Activated effector memory CD4-positive, alpha-beta T cell treated with Interleukin-2 at 50 U/mL for 16 hours (primary cell): Measurements from ENCODE around the gene SOS2.
"Not testable (repeated sequence)": the region's sequence is repeated elsewhere in the genome, so short reads cannot be mapped to it uniquely, and the experiment has no call there.

Experiments used
- DNase-seq: peaks from one replicate; pipeline ENCODE4 v3.0.0-alpha.2; 2020

The SOS2 gene

DNA sequence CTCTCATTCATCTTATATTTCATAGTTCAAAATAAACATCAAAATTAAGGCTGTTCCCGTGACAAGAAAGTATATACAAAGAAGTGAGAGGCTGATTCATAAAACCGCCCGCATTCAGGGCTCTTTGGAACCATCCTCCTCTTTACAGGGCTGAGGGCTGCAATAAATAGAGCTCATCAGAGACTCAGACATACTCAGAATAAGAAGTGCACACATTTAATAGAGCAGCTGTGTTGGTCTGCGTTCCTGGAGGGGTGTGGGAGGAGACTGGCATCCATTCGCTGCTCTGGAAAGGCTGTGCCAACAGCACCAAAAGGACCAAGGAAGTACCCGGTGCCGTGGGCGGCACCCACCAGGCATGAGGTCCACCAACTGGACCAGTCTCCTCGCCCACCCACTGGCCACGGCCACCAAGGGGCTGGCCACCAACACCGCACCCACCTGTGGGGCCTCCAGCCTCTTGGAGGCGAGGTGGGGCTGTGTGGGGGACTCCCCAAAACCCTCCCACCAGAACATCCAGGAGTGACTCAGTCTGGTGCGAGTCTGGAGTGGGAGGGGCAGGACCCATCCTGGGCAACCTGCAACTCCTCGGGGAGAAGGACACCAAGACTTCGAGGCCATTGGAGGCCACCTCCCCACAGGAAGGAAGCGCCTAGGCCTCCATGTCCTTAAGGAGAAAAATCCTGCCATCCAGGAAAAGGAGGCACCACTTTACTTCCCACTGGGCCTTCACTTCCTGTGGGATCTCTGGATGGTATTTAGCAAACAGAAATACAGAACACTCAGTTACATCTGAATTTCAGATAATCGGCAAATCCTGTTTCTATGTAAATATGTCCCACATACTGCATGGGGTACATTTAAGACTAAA is 147.7 kb downstream of the SOS2 start:
- peak; percentile 24 for DNase-seq

DNA sequence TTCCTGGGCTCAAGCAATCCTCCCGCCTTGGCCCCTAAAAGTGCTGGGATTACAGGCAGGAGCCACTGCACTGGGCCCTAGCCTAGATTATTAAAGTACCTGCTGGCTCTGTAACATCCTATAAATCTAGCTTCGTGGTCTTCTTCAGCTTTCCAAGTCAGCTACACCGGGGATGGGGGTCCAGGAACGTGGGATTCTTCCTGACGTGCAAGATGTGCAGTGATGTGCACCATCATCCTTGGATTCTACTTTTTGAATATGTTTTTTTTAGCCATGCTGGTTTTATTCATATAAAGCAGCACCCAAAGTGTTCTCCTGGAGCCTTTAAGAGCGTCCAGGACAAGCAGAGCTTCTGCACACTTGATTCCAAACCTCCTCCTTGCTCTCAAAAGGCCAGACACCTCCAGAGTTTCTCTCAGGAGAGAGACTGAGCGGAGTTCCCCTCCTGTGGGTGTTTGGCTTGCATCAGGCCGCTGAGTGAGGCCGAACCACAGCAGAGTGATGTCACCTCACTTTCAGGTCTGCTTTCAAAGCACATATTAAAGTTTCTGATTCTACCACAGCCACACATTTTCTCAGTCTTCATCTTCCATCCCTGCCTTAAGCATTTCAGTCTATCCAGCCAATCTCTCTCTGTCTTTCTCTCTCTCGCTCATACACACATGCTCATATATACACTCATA is 148.5 kb downstream of the SOS2 start:
- peak; percentile 73 for DNase-seq

DNA sequence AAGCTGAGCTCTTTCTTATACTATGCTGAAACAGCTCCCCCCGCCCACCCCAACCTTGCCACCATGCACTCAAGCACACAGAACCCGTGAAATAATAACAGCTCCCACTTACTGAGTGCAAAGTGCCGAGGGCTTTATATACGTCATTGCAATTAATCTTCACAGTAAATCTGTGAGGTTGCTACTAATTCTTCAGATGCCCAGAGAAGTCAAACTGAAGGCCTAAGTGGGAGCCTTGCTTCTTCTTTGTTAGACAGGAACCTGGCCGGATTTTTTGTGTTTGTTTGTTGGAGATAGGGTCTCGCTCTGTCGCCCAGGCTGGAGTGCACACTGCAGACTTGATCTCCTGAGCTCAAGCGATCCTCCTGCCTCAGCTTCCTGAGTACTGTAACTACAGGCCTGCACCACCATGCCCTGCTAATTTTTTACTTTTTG is 149.1 kb downstream of the SOS2 start:
- peak; percentile 42 for DNase-seq

DNA sequence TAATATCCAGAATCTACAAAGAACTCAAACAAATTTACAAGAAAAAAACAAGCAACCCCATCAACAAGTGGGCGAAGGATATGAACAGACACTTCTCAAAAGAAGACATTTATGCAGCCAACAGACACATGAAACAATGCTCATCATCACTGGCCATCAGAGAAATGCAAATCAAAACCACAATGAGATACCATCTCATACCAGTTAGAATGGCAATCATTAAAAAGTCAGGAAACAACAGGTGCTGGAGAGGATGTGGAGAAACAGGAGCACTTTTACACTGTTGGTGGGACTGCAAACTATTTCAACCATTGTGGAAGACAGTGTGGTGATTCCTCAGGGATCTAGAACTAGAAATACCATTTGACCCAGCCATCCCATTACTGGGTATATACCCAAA is 152.3 kb downstream of the SOS2 start:
- DNase-seq, result not testable (repeated sequence)

DNA sequence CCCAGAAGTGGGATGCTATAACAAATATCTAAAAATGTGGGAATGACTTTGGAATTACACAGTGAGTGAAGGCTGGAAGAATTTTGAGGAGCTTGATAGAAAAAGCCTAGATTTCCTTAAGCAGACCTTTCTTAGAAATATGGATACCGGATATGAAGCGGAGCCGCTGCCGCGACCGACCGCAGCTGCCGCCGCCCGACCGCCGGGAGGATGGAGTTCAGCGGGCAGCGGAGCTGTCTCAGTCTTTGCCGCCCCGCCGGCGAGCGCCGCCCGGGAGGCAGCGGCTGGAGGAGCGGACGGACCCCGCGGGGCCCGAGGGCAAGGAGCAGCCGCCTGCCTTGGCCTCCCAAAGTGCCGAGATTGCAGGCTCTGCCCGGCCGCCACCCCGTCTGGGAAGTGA is 157.7 kb downstream of the SOS2 start:
- not testable (repeated sequence) for DNase-seq

DNA sequence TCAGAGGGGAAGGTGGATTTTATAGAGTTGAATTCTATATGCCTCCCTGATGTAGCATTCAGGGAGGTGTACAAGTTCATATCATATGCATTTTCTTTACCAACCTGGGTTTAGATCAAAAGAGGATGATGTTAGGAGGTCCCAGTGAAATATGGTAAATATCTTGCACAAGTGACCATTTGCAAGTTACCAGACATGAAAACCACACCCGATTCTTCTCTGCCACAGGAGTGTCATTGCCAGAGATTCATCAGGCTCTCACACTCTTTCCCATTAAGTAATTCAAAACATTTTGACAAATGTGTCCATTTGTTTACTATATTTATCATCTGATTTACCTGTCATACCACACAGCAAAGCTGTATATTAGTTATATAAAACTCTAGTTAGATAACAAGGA is 159.0 kb downstream of the SOS2 start:
- no peak for DNase-seq

DNA sequence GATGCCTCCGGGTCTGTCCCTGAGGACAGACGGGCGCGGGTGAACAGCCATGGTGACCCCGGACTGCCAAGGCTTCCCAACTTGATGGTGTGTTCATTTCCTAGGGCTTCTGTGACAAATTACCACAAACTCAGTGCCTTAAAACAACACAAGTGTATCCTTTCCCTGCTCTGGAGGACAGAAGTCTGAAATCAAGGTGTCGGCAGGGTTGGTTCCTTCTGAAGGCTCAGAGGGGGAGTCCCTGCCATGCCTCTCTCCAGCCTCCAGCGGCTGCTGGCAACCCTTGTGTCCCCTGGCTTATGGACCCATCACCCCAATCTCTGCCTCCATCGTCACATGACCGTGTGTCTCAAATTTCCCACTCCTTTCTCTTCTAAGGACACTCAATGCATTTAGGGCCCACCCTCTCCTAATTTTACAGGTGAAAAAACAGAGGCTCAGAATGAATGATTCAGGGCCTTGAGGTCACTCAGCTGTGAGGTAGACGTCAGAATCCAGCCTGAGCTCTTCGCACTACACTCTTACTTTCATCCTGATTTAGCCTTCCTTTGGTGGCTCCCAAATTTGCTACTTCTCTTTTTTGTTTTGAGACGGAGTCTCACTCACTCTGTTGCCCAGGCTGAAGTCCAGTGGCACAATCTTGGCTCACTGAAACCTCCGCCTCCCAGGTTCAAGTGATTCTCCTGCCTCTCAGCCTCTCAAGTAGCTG is 160.4 kb downstream of the SOS2 start:
- no peak for DNase-seq

DNA sequence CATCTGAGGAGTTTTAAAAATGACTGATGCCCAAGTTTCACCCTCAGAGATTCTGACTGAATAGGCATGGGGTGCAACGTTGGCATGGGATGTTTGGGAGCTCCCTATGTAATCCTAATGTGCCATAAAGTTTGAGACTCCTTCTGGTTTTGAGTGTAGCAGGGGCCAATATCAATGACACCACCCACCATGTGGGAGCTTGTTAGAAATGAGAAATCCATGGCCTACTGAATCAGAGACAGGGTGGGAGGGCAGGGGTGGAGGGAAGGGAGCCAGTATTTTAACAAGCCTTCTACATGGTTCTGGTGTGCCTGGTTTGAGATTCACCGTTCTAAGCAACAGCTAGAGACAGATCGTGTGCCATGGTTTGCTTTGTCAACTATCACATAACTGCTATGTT is 161.1 kb downstream of the SOS2 start:
- no peak for DNase-seq

DNA sequence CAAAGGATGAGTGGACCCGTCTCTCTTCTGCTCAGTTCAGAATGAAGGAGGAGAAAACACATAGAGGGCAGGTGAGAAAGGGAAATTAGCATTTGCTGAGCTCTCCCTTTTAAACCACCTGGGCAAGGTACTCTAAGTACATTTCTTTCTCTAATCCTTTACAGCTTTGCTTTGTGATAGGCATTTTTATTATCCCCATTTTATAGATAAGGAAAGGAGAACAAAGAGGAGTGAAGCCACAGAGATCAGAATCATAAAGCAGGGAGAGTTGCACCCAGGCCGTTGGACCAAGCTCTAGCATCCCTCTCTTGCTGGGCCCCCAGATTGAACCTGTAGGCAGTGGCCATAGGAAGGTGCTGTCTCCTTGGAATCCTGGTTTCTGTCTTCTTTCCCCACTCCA is 162.1 kb downstream of the SOS2 start:
- no peak for DNase-seq

DNA sequence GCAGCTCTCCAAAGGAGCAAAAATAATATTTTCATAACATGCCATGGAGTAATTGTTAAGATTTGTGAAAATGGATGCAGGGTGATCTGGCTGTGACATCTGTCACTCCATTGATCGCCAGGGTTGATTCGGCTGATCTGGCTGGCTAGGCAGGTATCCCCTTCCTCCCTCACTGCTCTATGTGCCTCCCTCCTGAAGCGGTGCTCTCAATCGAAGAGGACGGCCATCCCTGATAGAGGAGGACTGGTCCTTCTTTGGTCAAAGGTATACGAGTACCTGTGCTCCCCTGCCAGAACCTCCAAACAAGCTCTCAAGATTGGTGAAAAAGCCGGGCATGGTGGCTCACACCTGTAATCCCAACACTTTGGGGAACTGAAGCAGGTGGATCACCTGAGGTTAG is 162.9 kb downstream of the SOS2 start:
- no peak for DNase-seq

DNA sequence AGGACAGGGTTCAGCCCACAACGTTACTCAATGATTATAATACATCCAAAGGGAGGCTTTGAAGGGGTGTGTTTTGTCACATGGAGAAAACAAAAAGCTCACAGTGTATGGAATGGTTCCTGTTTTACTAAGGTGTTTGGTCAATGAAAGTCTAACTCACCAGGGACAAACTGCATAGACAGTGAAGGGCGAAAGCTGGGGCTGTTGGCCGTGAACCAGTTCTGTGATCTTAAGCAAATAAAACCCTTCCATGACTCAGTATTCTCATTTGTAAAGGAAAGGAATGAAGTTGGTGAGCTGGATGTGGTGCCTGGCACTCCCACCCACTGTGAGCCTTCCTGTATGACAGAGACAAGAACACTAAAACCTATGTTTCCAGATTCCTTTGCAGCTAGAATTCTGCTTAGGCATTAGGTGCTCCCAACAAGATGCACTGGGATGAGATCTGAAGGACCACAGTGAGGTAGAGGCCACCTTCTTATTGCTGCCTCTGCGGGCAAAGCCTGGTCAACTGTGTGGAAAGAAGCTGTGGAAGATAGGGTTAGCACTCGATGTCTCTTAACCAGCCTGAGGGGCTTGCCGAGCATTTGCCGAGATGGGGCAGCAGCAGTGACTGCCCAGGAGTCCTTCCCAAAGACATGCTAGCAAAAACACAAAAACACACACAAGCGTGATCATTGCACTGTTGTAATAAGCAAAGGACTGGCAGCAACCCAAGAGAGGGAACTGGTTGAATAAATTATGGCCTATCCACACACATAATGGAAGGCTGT is 163.5 kb downstream of the SOS2 start:
- no peak for DNase-seq
